SU-DHL-6 (cell line): Measurements from ENCODE around the gene CHD3.
"Not testable (repeated sequence)": the region's sequence is repeated elsewhere in the genome, so short reads cannot be mapped to it uniquely, and the experiment has no call there.

Source experiments
- H2AFZ ChIP-seq: fragments of 200-600 bp; sonication (generic); 2 replicates; pipeline ENCODE4 v1.6.1; 2014; ENCODE audit warnings: low read depth, mild to moderate bottlenecking, moderate library complexity, mixed read lengths, antibody characterized with exemption, low read length; ENCODE audit not compliant: severe bottlenecking
- H3F3A ChIP-seq: fragments of 200-600 bp; shearing (Covaris generic); 2 replicates; pipeline ENCODE4 v1.6.0; 2016; ENCODE audit warnings: antibody characterized with exemption, mild to moderate bottlenecking; ENCODE audit not compliant: insufficient read depth
- H3K27ac ChIP-seq: fragments of 200-600 bp; sonication (generic); 2 replicates; pipeline ENCODE4 v1.5.1; 2016; ENCODE audit warnings: low read depth, mild to moderate bottlenecking, low read length, moderate library complexity, mixed read lengths
- H3K27me3 ChIP-seq: fragments of 200-600 bp; sonication (generic), shearing (Covaris generic); 2 replicates; pipeline ENCODE4 v1.6.0; 2014; ENCODE audit warnings: mild to moderate bottlenecking, low read length
- H3K36me3 ChIP-seq: fragments of 200-600 bp; sonication (generic); 2 replicates; pipeline ENCODE4 v1.6.1; 2014; ENCODE audit warnings: mild to moderate bottlenecking, low read length, mixed read lengths
- H3K4me2 ChIP-seq: fragments of 300-600, 200-600 bp; shearing (Covaris generic), sonication (generic); 2 replicates; pipeline ENCODE4 v1.6.0; 2014; ENCODE audit warnings: low read length, low read depth, mild to moderate bottlenecking; ENCODE audit not compliant: poor library complexity, severe bottlenecking
- H3K4me3 ChIP-seq: fragments of 200-600 bp; sonication (generic); 2 replicates; pipeline ENCODE4 v1.5.1; 2014; ENCODE audit warnings: antibody characterized with exemption, low read length, mild to moderate bottlenecking, mixed read lengths; ENCODE audit not compliant: insufficient read depth, poor library complexity, severe bottlenecking
- H3K79me2 ChIP-seq: fragments of 200-600 bp; sonication (generic); 2 replicates; pipeline ENCODE4 v1.6.1; 2014; ENCODE audit warnings: mild to moderate bottlenecking, low read length, moderate library complexity; ENCODE audit not compliant: insufficient read depth
- H3K9ac ChIP-seq: fragments of 200-600 bp; sonication (generic); 2 replicates; pipeline ENCODE4 v1.7.0; 2014; ENCODE audit warnings: mild to moderate bottlenecking, low read length
- H3K9me2 ChIP-seq: fragments of 200-600 bp; sonication (generic); replicated peaks from 2 replicates; pipeline ENCODE4 v1.6.1; 2014; ENCODE audit warnings: low read length; ENCODE audit not compliant: insufficient read depth
- H3K9me3 ChIP-seq: fragments of 200-600 bp; sonication (generic); 2 replicates; pipeline ENCODE4 v1.6.1; 2014; ENCODE audit warnings: low read length, mixed read lengths; ENCODE audit not compliant: insufficient read depth
- H4K20me1 ChIP-seq: fragments of 200-600 bp; sonication (generic); 2 replicates; pipeline ENCODE4 v1.6.1; 2014; ENCODE audit warnings: low read depth, mild to moderate bottlenecking, antibody characterized with exemption, low read length, moderate library complexity, mixed read lengths
- EZH2phosphoT487 ChIP-seq: fragments of 200-600 bp; sonication (generic), shearing (Covaris generic); conservative IDR thresholded peaks from 2 replicates; pipeline ENCODE4 v1.6.1; 2018; ENCODE audit warnings: mild to moderate bottlenecking, antibody characterized with exemption, low read length, moderate library complexity, mixed read lengths
- TF ChIP-seq, protein P1 (sequence below): fragments of 200-600 bp; sonication (generic); IDR thresholded peaks from one replicate; pipeline ENCODE4 v1.5.1; 2017; ENCODE audit warnings: antibody characterized with exemption, mild to moderate bottlenecking, low read length, moderate library complexity; ENCODE audit not compliant: insufficient read depth, poor library complexity, severe bottlenecking

CHD3 gene

DNA sequence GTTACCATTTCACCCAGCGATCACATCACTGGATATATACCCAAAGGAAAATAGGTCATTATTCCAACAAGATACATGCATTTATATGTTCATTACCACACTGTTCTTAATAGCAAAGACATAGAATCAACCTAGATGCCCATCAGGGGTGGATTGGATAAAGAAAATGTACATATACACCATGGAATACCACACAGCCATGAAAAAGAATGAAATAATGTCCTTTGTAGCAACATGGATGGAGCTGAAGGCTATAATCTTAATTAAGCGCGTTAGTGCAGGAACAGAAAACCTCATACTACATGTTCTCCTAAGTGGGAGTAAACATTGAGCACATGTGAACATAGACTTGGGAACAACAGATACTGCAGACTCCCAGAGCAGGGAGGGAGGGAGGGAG is 62.0 kb downstream of the CHD3 start:
- Histone ChIP-seq H2AFZ (no peak overlapping the region), H3K27ac (no peak overlapping the region), H4K20me1 (no peaks in the 10 kb centered on the region), H3K36me3 (peaks cover 11% of the 10 kb centered on the region; the same call in 1 of the 2 replicates), H3K4me2 (no peak overlapping the region), H3K79me2 (no peaks in the 10 kb centered on the region), H3K9ac (no peak overlapping the region), H3K9me2 (no peaks in the 10 kb centered on the region), H3K27me3 (no peaks in the 10 kb centered on the region), H3F3A (peaks cover 3% of the 10 kb centered on the region; the same call in 1 of the 2 replicates), H3K4me3 (no peak overlapping the region), H3K9me3 (no peaks in the 10 kb centered on the region)
- TF ChIP-seq, protein P1, sequence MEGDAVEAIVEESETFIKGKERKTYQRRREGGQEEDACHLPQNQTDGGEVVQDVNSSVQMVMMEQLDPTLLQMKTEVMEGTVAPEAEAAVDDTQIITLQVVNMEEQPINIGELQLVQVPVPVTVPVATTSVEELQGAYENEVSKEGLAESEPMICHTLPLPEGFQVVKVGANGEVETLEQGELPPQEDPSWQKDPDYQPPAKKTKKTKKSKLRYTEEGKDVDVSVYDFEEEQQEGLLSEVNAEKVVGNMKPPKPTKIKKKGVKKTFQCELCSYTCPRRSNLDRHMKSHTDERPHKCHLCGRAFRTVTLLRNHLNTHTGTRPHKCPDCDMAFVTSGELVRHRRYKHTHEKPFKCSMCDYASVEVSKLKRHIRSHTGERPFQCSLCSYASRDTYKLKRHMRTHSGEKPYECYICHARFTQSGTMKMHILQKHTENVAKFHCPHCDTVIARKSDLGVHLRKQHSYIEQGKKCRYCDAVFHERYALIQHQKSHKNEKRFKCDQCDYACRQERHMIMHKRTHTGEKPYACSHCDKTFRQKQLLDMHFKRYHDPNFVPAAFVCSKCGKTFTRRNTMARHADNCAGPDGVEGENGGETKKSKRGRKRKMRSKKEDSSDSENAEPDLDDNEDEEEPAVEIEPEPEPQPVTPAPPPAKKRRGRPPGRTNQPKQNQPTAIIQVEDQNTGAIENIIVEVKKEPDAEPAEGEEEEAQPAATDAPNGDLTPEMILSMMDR, result no peak
- TF ChIP-seq EZH2phosphoT487, result no peak

DNA sequence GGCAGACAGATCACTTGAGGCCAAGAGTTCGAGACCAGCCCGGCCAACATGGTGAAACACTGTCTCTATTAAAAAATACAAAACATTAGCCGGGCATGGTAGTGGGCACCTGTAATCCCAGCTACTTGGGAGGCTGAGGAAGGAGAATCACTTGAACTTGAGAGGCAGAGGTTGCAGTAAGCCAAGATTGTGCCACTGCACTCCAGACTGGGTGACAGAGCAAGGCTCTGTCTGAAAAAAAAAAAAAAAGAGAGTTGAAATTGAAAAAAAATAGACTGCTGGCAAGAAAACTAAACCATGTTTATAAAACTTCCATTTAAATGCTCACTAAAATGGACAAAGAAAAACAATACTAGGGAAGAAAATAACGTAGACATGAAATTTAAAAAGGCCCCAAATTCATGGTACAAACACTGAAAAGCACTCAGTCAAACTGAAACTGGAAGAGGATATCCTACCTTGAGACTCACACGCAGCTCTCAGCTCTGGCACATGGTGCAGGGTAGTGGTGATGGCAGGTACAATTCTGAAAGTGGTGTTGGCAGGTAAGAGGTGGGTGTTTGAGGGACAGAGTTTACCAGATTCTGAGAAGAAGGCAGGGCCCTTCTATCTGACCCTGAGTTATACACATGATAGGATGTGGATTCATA is 62.7 kb downstream of the CHD3 start:
- H3K4me2 ChIP-seq, result no peak overlapping the region
- no peaks in the 10 kb centered on the region for H3K9me2 ChIP-seq
- H3K36me3 ChIP-seq, result peaks cover 11% of the 10 kb centered on the region; the same call in 1 of the 2 replicates
- H3K9ac ChIP-seq, result no peak overlapping the region
- peaks cover 3% of the 10 kb centered on the region; the same call in 1 of the 2 replicates for H3F3A ChIP-seq
- H3K4me3 ChIP-seq, result no peak overlapping the region
- H3K79me2 ChIP-seq, result no peaks in the 10 kb centered on the region
- TF ChIP-seq, protein P1, result no peak
- no peak for TF ChIP-seq EZH2phosphoT487
- no peaks in the 10 kb centered on the region for H3K27me3 ChIP-seq
- no peak overlapping the region for H3K27ac ChIP-seq
- H2AFZ ChIP-seq, result no peak overlapping the region
- no peaks in the 10 kb centered on the region for H4K20me1 ChIP-seq
- H3K9me3 ChIP-seq, result no peaks in the 10 kb centered on the region

DNA sequence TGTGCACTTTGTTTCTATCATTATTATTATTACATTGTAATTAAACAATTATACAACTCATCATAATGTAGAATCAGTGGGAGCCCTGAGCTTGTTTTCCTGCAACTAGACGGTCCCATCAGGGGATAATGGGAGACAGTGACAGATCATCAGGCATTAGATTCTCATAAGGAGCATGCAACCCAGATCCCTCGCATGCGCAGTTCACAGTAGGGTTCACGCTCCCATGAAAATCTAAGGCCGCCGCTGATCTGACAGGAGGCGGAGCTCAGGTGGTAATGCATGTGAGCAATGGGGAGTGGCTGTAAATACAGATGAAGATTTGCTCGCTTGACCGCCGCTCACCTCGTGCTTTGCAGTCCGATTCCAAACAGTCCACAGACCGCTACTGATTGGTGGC is 64.7 kb downstream of the CHD3 start:
- not testable (repeated sequence) for H3K9ac ChIP-seq, H3K9me3 ChIP-seq, H3K9me2 ChIP-seq, H4K20me1 ChIP-seq, H3K79me2 ChIP-seq, H3K27ac ChIP-seq, H2AFZ ChIP-seq, H3K27me3 ChIP-seq, H3F3A ChIP-seq, H3K4me2 ChIP-seq, H3K4me3 ChIP-seq
- peaks cover 11% of the 10 kb centered on the region; the same call in 1 of the 2 replicates for H3K36me3 ChIP-seq

DNA sequence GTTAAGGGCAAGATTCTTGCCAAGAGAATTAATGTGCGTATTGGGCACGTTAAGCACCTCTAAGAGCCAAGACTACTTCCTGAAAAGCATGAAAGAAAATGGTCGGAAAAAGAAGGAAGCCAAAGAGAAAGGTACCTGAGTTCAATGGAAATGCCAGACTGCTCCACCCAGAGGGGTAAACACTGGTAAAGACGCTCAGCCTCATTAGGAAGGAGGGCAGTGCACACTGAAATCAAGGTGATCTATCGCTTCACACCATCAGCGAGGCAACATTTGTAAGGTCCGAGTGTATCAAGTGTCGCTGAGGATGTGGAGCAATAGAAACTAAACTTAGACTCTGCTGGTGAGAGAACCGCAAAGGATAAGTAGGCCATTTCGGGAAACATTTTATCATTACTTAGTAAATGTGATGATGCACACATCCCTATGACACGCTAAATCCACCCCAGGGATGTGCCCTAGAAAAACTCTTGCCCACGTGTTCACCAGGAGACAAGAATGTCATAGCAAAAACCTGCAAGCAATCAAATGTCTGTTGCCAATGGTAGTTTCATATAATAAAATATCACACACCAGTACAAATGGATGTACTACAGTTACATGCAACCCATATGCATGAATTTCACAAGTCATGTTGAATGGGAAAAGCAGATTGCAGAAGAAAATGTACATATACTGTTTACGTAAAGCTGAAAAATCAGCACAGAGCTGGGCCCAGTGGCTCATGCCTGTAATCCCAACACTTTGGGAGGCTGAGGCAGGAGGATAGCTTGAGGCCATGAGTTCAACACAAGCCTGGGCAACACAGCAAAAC is 67.0 kb downstream of the CHD3 start:
- Histone ChIP-seq H3K27me3 (no peaks in the 10 kb centered on the region), H3F3A (no peaks in the 10 kb centered on the region), H2AFZ (no peak overlapping the region), H3K36me3 (no peaks in the 10 kb centered on the region), H3K9me2 (no peaks in the 10 kb centered on the region), H3K4me3 (no peak overlapping the region), H3K4me2 (no peak overlapping the region), H3K79me2 (no peaks in the 10 kb centered on the region), H3K9ac (no peak overlapping the region), H3K27ac (no peak overlapping the region), H3K9me3 (no peaks in the 10 kb centered on the region), H4K20me1 (no peaks in the 10 kb centered on the region)
- TF ChIP-seq EZH2phosphoT487, result no peak
- TF ChIP-seq, protein P1, result no peak
